Astrocyte (in vitro differentiated cells and primary cell): ENCODE data around the gene EEF2K. TPM values are rescaled to one million over a fixed set of nuclear protein-coding genes. Genes with fewer than 3 reads are reported as not detected.
A peak's percentile ranks its signal among the peaks of the same experiment; 100 is the strongest.

Source experiments
- DNase-seq: peaks from one replicate; pipeline ENCODE4 v3.0.0-alpha.2; 2010; ENCODE audit warnings: low read depth
- FAIRE-seq: peaks from 2 replicates; lab custom pipeline; 2011; peaks lifted over from hg19 to GRCh38; lab: Jason Lieb, UNC
- H2AFZ ChIP-seq: 2 replicates; pipeline ENCODE4 v1.6.0; 2012; ENCODE audit warnings: low read depth, low read length, inconsistent platforms
- H3K27ac ChIP-seq: 2 replicates; pipeline ENCODE4 v1.5.1; 2011; ENCODE audit warnings: low read depth, low read length, inconsistent platforms
- H3K27me3 ChIP-seq: 2 replicates; pipeline ENCODE4 v1.6.0; 2011; ENCODE audit warnings: low read length, inconsistent platforms; ENCODE audit not compliant: insufficient read depth
- H3K36me3 ChIP-seq: 2 replicates; pipeline ENCODE4 v1.5.1; 2011; ENCODE audit warnings: low read length, inconsistent platforms; ENCODE audit not compliant: insufficient read depth
- H3K4me1 ChIP-seq: 2 replicates; pipeline ENCODE4 v1.5.1; 2011; ENCODE audit warnings: low read length, inconsistent platforms; ENCODE audit not compliant: insufficient read depth
- H3K4me2 ChIP-seq: 2 replicates; pipeline ENCODE4 v1.6.0; 2012; ENCODE audit warnings: low read length, inconsistent platforms
- H3K4me3 ChIP-seq: 2 replicates; pipeline ENCODE4 v1.5.1; 2011; ENCODE audit warnings: low read depth, mild to moderate bottlenecking, low read length, inconsistent platforms; ENCODE audit not compliant: insufficient read depth
- H3K79me2 ChIP-seq: 2 replicates; pipeline ENCODE4 v1.6.0; 2012; ENCODE audit warnings: mild to moderate bottlenecking, low read length, inconsistent platforms; ENCODE audit not compliant: insufficient read depth
- H3K9ac ChIP-seq: 2 replicates; pipeline ENCODE4 v1.6.0; 2012; ENCODE audit warnings: mild to moderate bottlenecking, low read length, inconsistent platforms
- H3K9me3 ChIP-seq: 2 replicates; pipeline ENCODE4 v1.5.1; 2012; ENCODE audit warnings: low read depth, mild to moderate bottlenecking, low read length, inconsistent platforms; ENCODE audit not compliant: insufficient read depth
- H4K20me1 ChIP-seq: 2 replicates; pipeline ENCODE4 v1.6.0; 2012; ENCODE audit warnings: low read length, inconsistent platforms; ENCODE audit not compliant: insufficient read depth
- H3K27ac Mint-ChIP-seq: one replicate; pipeline ENCODE4 v1.8.0; 2021; ENCODE audit warnings: mild to moderate bottlenecking, mixed read lengths; ENCODE audit not compliant: unreplicated experiment
- H3K27me3 Mint-ChIP-seq: one replicate; pipeline ENCODE4 v1.8.0; 2021; ENCODE audit warnings: low read depth, mixed read lengths; ENCODE audit not compliant: unreplicated experiment
- H3K36me3 Mint-ChIP-seq: one replicate; pipeline ENCODE4 v1.8.0; 2021; ENCODE audit warnings: low read depth, mixed read lengths; ENCODE audit not compliant: unreplicated experiment
- H3K4me1 Mint-ChIP-seq: one replicate; pipeline ENCODE4 v1.8.0; 2021; ENCODE audit warnings: low read depth, mixed read lengths; ENCODE audit not compliant: unreplicated experiment
- H3K4me3 Mint-ChIP-seq: one replicate; pipeline ENCODE4 v1.8.0; 2021; ENCODE audit warnings: mild to moderate bottlenecking, moderate library complexity, mixed read lengths; ENCODE audit not compliant: unreplicated experiment
- H3K9me3 Mint-ChIP-seq: one replicate; pipeline ENCODE4 v1.8.0; 2021; ENCODE audit warnings: mild to moderate bottlenecking, mixed read lengths; ENCODE audit not compliant: unreplicated experiment
- EZH2 ChIP-seq: IDR thresholded peaks from 2 replicates; pipeline ENCODE4 v1.6.1; 2012; ENCODE audit warnings: mild to moderate bottlenecking, low read length, inconsistent platforms; ENCODE audit not compliant: insufficient read depth
- total RNA-seq: library from RNA; stranded (reverse); gene quantifications from 2 replicates; pipeline ENCODE4 v1.2.1, GENCODE V29; 2021
- TF ChIP-seq, protein P1 (sequence below): IDR thresholded peaks from 2 replicates; pipeline ENCODE4 v1.5.1; 2011; ENCODE audit warnings: low read depth, mild to moderate bottlenecking, inconsistent platforms, low read length, moderate library complexity; ENCODE audit not compliant: insufficient read depth

The EEF2K gene
- total RNA-seq, 1 donor from 2014 or later: 20.9 TPM

DNA sequence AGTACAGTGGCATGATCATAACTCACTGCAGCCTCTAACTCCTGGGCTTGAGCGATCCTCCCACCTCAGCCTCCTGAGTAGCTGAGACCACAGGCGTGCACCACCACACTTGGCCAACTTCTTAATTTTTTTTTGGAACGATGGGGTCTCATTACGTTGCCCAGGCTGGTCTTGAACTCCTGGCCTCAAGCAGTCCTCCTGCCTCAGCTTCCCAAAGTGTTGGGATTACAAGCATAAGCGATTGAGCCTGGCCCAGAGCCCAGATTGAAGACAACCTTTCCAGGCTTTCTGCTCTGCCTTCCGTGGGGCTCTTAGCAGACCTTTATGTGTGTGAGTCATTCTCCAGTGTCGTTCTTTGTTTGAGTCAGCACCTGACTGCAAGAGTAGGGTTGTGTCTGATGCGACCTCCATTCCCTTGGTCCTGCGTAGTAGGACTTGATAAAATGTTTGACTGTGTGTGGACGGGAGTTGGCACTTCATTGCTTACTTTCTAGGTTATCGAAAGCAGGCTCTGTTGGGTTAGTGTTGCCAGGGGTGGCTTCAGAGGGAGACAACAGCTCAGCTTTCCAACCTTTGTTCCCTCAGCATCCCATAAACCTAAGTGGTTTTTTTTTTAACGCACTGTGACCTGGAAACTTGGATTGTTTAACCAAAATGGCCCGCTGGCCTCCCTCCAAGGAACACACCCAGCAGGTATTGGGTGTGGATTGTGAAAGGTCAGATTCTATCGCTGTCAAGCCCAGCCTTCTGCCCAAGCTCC, 26.4 kb downstream of the EEF2K start:
- no peak overlapping the region for H3K27ac ChIP-seq
- no peaks in the 10 kb centered on the region for H3K4me1 ChIP-seq
- TF ChIP-seq, protein P1, sequence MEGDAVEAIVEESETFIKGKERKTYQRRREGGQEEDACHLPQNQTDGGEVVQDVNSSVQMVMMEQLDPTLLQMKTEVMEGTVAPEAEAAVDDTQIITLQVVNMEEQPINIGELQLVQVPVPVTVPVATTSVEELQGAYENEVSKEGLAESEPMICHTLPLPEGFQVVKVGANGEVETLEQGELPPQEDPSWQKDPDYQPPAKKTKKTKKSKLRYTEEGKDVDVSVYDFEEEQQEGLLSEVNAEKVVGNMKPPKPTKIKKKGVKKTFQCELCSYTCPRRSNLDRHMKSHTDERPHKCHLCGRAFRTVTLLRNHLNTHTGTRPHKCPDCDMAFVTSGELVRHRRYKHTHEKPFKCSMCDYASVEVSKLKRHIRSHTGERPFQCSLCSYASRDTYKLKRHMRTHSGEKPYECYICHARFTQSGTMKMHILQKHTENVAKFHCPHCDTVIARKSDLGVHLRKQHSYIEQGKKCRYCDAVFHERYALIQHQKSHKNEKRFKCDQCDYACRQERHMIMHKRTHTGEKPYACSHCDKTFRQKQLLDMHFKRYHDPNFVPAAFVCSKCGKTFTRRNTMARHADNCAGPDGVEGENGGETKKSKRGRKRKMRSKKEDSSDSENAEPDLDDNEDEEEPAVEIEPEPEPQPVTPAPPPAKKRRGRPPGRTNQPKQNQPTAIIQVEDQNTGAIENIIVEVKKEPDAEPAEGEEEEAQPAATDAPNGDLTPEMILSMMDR: no peak
- TF ChIP-seq EZH2: no peak
- DNase-seq (peak; percentile 66), FAIRE-seq (no peak)
- Mint-ChIP-seq H3K4me3 (no peak overlapping the region), H3K36me3 (peaks cover 14% of the 10 kb centered on the region), H3K27me3 (no peaks in the 10 kb centered on the region), H3K4me1 (peaks cover 3% of the 10 kb centered on the region), H3K9me3 (no peaks in the 10 kb centered on the region), H3K27ac (no peak overlapping the region)
- peaks cover 5% of the 10 kb centered on the region for H4K20me1 ChIP-seq
- no peak overlapping the region for H3K9ac ChIP-seq
- no peak overlapping the region for H3K4me3 ChIP-seq
- no peaks in the 10 kb centered on the region for H3K36me3 ChIP-seq
- H3K79me2 ChIP-seq: no peaks in the 10 kb centered on the region
- H3K4me2 ChIP-seq: no peak overlapping the region
- no peak overlapping the region for H2AFZ ChIP-seq
- no peaks in the 10 kb centered on the region for H3K27me3 ChIP-seq
- H3K9me3 ChIP-seq: no peaks in the 10 kb centered on the region

DNA sequence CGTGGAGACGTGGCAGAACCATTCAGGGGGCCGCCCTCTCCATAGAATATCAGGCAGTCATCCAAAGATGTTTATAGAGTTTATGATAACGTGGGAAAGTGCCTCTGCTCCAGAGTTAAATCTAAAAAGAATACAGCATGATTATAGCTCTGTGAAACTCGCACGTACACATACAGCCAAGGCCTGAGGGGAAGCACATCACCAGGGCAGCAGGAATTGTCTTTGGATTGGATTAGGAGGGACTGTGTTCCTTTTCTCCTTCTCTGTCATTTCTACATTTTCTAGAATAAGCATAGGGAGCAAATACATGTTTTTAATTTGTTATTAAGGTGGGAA, 26.9 kb downstream of the EEF2K start:
- TF ChIP-seq EZH2: no peak
- TF ChIP-seq, protein P1: no peak
- Histone ChIP-seq H3K4me3 (no peak overlapping the region), H2AFZ (no peak overlapping the region), H3K27me3 (no peaks in the 10 kb centered on the region), H3K4me1 (no peaks in the 10 kb centered on the region), H4K20me1 (peaks cover 5% of the 10 kb centered on the region), H3K4me2 (no peak overlapping the region), H3K36me3 (no peaks in the 10 kb centered on the region), H3K9me3 (no peaks in the 10 kb centered on the region), H3K9ac (no peak overlapping the region), H3K27ac (no peak overlapping the region), H3K79me2 (no peaks in the 10 kb centered on the region)
- Mint-ChIP-seq H3K4me3 (no peak overlapping the region), H3K36me3 (peaks cover 14% of the 10 kb centered on the region), H3K4me1 (peaks cover 3% of the 10 kb centered on the region), H3K9me3 (no peaks in the 10 kb centered on the region), H3K27ac (no peak overlapping the region), H3K27me3 (no peaks in the 10 kb centered on the region)
- no peak for DNase-seq
- no peak for FAIRE-seq
